GM21723 (cell line): ENCODE results near the gene ROR1.

ENCODE experiments used
- ATAC-seq: cut with Tn5 transposase; IDR thresholded peaks from one replicate; pipeline ENCODE4 v1.9.1; 2021; ENCODE audit warnings: mild to moderate bottlenecking, moderate library complexity; ENCODE audit not compliant: unreplicated experiment

Gene ROR1

GRCh38 chr1:63854091-63854490, 80.3 kb downstream of the ROR1 start:
- no peak for ATAC-seq

DNA sequence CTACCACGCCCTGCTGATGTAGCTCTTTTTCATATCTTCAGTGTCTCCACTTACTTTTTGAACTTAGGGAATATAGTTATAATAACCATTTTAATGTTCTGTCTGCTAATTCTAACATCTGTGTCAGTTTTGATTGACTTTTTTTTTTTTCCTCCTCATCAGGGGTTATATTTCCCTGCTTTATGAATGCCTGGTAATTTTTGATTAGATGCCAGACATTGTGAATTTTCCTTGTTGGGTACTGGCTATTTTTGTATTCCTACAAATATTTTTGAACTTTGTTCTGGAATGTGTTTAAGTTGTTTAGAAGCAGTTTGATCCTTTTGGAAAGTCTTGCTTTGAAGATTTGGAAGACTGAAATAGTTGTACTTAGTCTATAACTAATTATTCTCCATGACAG, 82.1 kb downstream of the ROR1 start:
- no peak for ATAC-seq

GRCh38 chr1:63856924-63857323, 83.1 kb downstream of the ROR1 start:
- no peak for ATAC-seq

DNA sequence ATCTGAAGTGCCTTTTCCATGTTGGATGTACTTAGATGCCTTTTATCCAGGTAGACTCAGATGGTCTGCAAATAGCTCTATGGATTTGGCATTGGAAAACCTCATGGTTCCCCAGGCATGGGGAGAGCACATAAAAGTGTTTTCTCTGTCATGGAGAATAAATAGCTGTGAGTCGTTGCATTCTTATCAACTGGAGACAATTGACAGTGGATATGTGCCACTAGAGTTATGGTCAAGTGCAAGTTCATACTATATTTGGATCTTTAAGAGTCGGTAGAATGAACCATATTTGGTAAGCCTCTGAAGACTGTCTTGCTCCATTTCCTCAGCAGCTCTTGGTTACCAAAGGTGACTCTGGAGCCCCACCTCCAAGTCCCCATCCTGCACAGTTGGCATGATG, 83.7 kb downstream of the ROR1 start:
- no peak for ATAC-seq

GRCh38 chr1:63858153-63858552, 84.3 kb downstream of the ROR1 start:
- no peak for ATAC-seq

GRCh38 chr1:63859480-63860275, 85.9 kb downstream of the ROR1 start:
- no peak for ATAC-seq

DNA sequence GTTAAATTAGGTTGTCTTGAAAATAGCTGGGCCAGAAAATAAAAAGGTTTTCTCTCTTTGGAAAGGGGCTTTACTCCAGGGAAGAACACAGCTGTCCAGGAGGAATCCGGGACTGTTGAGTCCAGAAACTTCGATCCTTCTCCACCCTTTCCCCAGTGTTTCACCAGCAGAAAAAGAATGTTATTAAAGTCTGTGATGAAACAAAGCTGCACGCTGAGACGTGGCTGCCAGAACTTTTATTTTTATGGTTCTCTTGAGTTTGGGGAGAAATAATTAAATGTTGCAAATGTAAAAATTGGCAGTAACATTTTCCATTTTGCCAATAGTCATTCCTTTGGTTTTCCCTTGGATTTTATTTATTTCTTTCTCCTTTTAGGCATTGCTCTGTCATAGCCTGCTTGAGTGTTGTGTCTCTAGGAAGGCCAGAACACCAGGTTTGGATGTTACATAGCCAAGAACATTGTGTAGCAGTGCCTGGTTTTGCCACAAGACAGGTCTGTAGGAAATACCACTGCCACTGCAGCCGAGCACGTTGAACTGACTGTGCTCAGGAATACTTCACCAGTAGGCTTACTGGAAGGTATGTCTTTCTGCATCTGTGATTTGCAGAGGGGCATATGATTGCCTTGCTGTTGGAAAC, 87.4 kb downstream of the ROR1 start:
- no peak for ATAC-seq

DNA sequence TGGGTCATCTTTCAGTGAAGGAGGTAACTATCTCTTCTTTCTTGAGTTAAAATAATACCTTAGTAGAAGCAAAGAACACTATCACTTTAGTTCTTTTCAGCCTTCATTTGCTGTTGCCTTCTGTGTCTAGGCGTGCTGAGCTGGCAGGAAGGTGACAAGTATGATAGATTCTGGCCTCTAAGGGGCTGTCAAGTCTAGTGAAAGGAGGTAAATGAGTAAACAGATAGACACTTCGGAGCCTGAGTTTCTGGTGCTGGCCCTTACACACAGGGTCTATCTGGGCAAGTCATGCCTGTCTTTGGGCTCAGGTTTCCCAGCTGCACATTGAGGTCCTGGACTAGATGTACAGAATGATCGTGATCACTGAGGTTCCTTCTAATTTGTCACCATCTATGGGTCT, 89.3 kb downstream of the ROR1 start:
- ATAC-seq: no peak

- no peak for ATAC-seq
Observed at GRCh38 chr1:63864224-63864641, 90.4 kb downstream of the ROR1 start.

GRCh38 chr1:63865561-63865960, 91.7 kb downstream of the ROR1 start:
- no peak for ATAC-seq

- no peak for ATAC-seq
Observed at GRCh38 chr1:63866084-63866483, 92.3 kb downstream of the ROR1 start.

- no peak for ATAC-seq
Observed at GRCh38 chr1:63867429-63868176, 93.8 kb downstream of the ROR1 start.

DNA sequence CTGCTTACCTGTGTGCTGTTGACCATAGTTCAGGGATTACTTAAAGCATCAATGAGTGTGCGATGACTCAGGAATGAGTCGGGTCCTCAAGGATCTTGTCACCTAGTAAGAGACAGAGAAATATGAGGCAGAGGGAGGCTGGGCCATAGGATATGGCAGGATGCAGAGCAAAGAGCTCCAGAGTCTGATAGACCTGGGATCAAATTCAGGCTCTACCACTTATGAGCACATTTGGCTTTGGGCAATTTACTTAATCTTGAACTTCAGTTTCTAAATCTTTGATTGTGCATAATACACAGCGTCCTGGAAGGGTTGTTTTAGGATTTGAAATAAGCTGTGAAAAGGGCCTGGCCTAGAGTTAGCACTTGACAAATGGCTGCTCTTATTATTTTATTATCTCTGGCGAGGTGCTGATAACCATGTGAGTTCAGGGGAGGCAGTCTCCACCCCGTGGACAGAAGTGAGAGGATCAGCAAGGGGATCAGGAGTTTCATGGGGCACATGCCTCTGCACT, 94.5 kb downstream of the ROR1 start:
- no peak for ATAC-seq

DNA sequence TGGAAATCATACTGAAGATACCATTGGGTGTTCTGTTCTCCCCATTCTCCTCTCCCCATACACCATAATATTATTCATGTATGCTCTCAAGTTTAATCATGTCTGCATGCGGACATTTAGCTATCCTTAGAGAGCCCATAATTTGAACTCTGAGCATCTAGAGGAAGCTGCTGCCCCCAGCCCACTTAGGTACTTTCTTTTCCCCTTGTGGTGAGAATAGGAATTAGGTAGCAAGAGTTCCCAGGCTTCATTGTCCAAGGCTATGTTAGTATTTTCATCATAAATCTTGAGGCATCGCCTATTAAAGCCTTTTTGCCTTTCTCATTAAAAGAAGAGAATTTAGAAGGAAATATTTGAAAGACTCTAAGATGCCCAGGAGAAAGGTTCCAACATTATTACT, 96.3 kb downstream of the ROR1 start:
- no peak for ATAC-seq

GRCh38 chr1:63871463-63871862, 97.6 kb downstream of the ROR1 start:
- no peak for ATAC-seq

DNA sequence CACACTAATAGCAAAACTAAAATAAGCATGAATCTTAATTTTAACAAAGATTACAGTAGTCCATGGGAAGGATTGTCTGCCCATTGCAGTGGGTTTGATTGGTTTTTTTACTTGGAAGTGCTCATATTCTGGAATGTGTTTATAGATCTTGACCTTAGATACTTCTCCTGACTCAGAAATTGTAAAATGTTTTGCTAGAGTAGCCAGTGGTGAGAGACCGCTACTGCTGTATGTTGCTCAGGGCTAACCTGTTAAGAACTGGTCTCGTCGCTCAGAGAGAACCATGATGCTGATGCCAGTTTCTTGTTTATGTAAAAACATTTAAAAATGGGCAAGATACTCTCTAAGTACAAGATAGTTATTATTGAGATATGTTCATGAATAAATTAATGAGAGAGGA, 99.9 kb downstream of the ROR1 start:
- ATAC-seq: no peak

- ATAC-seq: no peak
Observed at GRCh38 chr1:63874278-63874880, 100.6 kb downstream of the ROR1 start.

DNA sequence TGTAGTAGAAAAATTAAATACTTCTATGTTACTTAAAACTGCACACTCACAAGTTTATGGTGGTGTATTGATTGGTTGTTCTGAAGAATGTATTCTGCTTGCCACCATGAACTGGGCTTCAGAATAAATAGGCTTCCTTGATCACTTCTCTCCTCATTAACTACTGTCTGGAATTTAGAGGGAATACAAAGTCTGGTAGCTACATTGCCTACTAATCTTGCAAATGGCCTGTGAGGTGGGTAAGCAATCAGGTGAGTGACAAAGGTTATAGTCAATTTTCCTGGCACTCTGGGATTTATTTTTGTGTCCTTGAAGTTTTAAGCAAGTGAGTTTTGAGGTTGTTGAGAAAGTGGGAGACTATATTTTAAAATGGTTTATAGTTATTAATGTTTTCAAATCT, 101.8 kb downstream of the ROR1 start:
- ATAC-seq: no peak

DNA sequence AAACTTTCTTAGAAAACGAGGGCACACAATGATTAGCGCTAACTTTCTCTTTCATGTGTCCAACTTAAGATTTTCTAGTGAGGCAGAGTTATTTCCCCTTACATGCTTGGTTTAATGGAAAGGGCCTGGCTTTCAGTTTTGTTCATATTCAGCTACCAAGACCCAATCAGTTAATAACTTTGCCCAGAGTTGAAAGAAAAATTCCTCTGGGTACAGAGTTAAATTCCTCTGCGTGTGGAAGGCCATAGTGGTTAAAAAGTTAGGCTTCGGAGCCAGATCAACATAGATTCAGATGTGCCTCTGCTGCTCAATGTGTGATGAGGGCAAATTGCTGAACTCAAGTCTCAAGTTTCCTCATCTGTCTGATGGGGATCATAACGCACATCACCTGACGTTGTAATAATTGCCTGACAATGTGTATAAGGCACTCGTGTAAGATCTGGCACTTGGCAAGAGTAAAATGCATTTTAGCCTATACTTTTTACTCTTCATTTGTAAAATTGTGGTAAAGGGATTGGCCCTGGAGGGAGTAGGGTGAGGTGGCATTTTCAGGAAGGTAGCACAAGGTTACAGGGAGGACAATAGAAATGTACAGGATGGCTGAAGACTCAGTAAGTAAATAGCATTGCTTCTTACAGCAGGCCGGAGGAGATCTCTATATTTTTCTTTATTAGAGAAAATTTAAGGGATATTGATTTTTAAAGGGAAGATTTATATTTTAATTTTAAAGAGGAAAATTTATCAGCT, 103.4 kb downstream of the ROR1 start:
- no peak for ATAC-seq

DNA sequence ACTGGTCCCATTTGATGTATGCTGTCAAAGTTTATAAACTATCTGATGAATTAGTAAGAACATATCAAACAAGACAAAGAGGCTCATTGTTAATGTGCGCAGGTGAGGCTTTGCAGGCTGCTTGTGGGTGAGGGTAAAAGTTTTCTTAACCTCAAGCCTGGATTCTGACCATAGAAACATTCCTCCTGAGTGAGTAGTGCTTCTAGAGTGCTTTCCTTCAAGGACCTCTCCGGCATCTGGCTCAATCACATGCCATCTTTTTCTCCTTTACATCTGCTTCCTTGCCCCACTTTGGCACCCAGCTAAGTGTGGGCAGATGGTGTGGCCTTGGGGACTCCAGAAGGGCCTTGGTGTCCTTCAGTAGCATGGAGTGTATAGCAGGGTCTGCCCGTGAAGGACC, 104.0 kb downstream of the ROR1 start:
- ATAC-seq: no peak

GRCh38 chr1:63878932-63879331, 105.1 kb downstream of the ROR1 start:
- no peak for ATAC-seq
